GM21717 (cell line): ENCODE data around the gene ADAM10.
"Not testable (repeated sequence)": the region's sequence is repeated elsewhere in the genome, so short reads cannot be mapped to it uniquely, and the experiment has no call there.

Experiments used
- ATAC-seq: cut with Tn5 transposase; IDR thresholded peaks from one replicate; pipeline ENCODE4 v1.9.1; 2021; ENCODE audit warnings: mild to moderate bottlenecking, moderate library complexity; ENCODE audit not compliant: unreplicated experiment

ADAM10 gene

GRCh38 chr15:58611731-58612676, 137.5 kb downstream of the ADAM10 start:
- no peak for ATAC-seq

GRCh38 chr15:58608711-58609110, 140.8 kb downstream of the ADAM10 start:
- no peak for ATAC-seq

- no peak for ATAC-seq
Measured at GRCh38 chr15:58608129-58608590, 141.3 kb downstream of the ADAM10 start.

- ATAC-seq, result no peak
Measured at GRCh38 chr15:58606577-58607080, 142.9 kb downstream of the ADAM10 start.

GRCh38 chr15:58605931-58606530, 143.5 kb downstream of the ADAM10 start:
- no peak for ATAC-seq

- no peak for ATAC-seq
Measured at GRCh38 chr15:58604455-58604923, 145.0 kb downstream of the ADAM10 start.

- not testable (repeated sequence) for ATAC-seq
Measured at GRCh38 chr15:58603927-58604326, 145.6 kb downstream of the ADAM10 start.

GRCh38 chr15:58602823-58603222, 146.7 kb downstream of the ADAM10 start:
- ATAC-seq, result no peak

- ATAC-seq, result no peak
Measured at GRCh38 chr15:58598829-58599210, 150.7 kb downstream of the ADAM10 start.

GRCh38 chr15:58597943-58598828, 151.3 kb downstream of the ADAM10 start:
- ATAC-seq, result no peak

- no peak for ATAC-seq
Measured at GRCh38 chr15:58595516-58596263, 153.8 kb downstream of the ADAM10 start.

- no peak for ATAC-seq
Measured at GRCh38 chr15:58594898-58595297, 154.6 kb downstream of the ADAM10 start.

GRCh38 chr15:58593870-58594269, 155.6 kb downstream of the ADAM10 start:
- no peak for ATAC-seq

- no peak for ATAC-seq
Measured at GRCh38 chr15:58590926-58591325, 158.6 kb downstream of the ADAM10 start.

- no peak for ATAC-seq
Measured at GRCh38 chr15:58590236-58590635, 159.3 kb downstream of the ADAM10 start.

GRCh38 chr15:58589047-58589446, 160.5 kb downstream of the ADAM10 start:
- ATAC-seq, result no peak

- no peak for ATAC-seq
Measured at GRCh38 chr15:58588096-58588495, 161.4 kb downstream of the ADAM10 start.

- no peak for ATAC-seq
Measured at GRCh38 chr15:58587486-58587885, 162.0 kb downstream of the ADAM10 start.

GRCh38 chr15:58585693-58586443, 163.6 kb downstream of the ADAM10 start:
- ATAC-seq, result no peak
